Esophagus squamous epithelium (tissue), 4 donors: ENCODE results near the gene TNFRSF13B.

ENCODE experiments used
- CTCF ChIP-seq, 6 experiments: fragments of 450-650 bp in 4 of 6; fragments of 200-600 bp in 2 of 6; sonication (generic) in 2 of 6; IDR thresholded peaks; one replicate each; pipeline ENCODE4 v1.5.1; 2016 to 2019; ENCODE audit warnings: antibody characterized with exemption in 6 of 6, mild to moderate bottlenecking in 4 of 6, moderate library complexity in 4 of 6
- POLR2A ChIP-seq, 4 donors: fragments of 450-650 bp; IDR thresholded peaks; one replicate each; pipeline ENCODE4 v1.6.1; 2017; ENCODE audit warnings: antibody characterized with exemption in 4 of 4, mild to moderate bottlenecking in 4 of 4, moderate library complexity in 3 of 4

- no peak for TF ChIP-seq CTCF (IDR thresholded peaks at IDR 0.05)
- TF ChIP-seq POLR2A (IDR thresholded peaks at IDR 0.05), result no peak
These were observed 66.2 kb downstream of the TNFRSF13B start for GRCh38 chr17:16905593-16906191.
